HG03469 (cell line): ENCODE measurements around the gene BEAN1.

ENCODE experiments used
- ATAC-seq: cut with Tn5 transposase; IDR thresholded peaks from one replicate; pipeline ENCODE4 v1.9.1; 2021; ENCODE audit warnings: mild to moderate bottlenecking, moderate library complexity, moderate number of reproducible peaks; ENCODE audit not compliant: unreplicated experiment

BEAN1 gene

DNA sequence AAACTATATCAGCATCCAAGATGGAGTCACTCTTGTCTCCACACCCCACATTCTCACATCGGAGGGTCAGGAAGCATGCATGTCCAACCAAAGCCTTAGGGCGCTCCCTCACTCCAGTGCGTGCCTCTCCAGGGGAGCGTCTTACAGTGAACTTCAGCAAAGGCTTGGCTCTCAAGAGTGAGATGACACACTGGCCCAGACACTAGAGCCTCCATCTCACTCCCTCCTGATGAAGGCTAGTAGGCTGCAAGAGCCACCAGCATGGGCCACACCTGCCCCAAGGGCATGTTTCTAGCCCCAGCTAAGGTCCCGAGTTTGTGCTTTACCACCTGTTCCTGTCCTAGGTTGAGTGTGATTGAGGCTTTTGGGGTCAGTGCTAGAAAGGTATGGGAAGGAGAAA lies 40.5 kb downstream of the BEAN1 start:
- no peak for ATAC-seq

DNA sequence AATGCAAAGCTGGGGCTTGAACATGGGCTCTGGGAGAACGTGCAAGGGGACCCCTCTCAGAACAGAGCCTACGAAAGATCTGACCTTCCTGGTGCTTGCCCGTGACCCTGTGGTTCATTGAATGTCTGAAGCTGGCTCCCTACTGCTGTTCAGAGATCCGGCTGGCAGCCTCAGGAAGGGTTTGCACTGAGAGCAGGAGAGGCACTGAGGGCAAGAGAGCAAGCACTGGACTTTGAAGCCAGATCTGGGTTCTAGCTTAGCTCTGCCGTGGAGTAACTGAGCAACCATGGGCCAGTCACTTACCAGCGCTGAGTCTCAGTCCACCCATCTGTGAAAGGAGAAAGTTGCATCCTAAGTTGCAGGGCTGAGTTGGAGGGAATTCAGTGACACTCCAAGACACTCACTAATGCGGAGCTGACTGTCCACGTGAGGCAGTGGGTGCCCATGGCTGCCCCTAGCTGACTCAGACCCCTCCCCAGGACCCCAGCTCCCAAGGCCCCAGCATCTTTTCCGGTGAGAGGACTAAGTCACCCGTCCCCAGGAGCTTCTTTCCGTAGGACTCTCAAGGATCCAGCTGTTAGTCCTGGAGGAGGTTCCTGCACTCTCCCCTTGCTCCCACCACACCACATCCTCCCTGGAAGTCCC lies 41.3 kb downstream of the BEAN1 start:
- no peak for ATAC-seq

DNA sequence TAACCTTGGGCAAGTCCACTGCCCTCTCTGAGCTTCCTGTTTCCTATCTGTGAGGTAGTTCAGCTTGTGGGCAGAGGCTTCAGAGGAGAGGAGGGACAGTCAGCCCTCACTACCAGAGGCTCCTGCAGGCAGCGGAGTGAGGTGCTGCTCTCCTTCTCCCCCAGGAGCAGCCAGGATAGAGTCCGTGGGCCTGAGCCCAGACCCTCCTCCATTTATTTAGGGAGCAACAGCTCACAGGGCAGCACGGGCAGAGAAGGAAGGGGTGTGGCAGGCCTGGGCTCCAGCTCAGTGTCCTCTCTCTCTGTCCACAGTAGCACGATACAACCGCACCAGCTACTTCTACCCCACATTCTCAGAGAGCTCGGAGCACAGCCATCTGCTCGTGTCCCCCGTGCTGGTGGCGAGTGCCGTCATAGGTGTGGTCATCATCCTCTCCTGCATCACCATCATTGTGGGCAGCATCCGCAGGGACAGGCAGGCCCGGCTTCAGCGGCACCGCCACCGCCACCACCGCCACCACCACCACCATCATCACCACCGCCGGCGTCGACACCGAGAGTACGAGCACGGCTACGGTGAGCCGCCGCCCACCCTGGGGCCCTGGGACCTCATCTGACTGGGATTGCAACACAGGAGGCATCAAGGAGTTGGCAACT lies 42.3 kb downstream of the BEAN1 start:
- no peak for ATAC-seq

DNA sequence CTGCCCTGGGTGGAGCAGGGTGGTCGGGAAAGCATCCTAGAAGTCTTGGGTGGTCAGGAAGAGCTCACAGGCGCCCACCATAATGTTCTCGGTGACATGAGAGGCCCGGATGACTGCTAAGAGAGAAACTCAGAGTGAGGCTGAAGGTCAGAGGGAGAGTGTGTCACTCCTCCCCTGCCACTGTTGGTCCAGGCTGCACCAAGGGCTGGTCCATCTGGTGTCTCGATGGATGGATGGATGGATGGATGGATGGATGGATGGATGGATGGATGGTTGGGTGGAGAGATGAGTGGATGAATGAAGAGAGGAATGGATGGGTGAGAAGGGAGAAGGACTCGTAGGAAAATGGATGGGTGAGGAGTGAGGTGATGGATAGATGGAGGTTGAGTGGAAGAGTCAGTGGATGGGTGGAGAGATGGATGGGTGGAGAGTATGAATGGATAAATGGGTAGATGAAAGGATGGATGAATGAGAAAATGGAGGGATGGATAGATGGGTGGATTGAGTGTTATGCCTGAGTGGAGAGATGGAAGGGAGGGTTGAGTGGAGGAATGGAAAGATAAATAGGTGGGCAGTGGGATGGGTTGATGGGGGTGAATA lies 43.0 kb downstream of the BEAN1 start:
- ATAC-seq = no peak

DNA sequence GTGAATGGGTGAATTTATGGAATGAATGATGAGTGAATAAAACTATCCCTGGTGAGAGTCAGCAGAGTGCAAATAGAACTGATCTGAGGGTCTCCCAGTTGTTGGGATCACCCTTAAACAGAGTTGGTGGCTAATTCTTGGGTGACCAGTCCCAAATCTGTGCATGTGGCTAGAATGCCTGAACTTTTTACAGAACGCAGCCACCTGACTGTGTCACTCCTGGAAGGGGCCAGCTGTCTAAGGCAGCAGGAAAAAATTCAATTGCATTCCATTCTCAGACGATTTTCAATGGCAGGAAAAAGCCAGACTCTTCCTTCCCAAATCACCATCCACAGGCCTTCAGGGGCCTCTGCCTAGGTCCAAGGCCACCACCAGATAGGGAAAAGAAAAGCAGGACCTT lies 43.5 kb downstream of the BEAN1 start:
- ATAC-seq = no peak

DNA sequence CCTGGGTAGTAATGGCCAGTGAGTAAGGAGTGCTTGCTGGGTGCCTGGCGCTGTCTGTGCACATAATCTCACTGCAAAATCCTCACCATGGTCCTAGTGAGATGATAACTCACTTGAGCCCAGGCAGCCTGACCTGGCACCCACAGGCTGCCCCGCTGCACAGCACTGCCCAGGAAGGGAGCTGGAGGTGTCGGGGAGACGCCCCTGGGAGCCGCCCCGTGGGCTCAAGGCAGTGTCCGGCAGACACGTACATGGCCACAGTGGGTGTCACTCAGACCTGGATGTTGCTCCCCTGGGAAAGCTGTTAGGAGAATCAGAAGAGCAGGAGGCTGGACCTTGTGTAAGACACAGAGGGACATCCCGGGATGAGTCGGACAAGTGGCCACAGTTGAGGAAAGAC lies 44.2 kb downstream of the BEAN1 start:
- ATAC-seq = no peak

DNA sequence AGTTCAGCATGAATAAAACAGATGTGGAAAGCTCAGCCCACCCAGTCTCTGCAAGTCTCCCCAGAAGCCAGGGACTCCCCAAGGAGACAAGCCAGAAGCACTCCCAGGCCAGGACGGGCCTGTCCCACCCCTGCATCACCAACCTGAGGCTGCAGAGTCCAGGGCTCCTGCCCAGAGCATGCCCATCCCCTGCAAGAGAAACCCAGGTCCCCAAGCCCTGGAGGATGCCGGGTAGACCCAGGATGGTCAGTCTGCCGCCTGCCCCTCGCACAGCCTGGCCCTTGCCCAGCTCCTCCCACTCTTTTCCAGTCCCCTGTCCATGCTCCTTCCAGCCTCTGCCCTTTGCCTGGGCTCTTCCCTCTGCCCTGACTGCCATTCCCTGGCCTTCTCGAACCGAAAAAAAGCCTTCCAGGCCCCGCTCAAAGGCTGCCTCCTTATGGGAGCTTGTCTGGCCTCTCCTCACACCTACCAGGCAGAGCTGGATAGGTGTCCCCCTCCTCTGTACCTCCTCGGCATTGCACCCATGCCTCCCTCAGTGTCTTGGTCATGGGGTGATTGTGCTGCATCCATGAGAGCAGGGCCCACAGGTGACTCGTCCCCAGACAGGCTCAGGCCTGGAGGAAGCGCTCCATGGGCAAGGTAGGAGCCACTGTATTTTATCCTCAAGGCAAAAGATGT lies 44.8 kb downstream of the BEAN1 start:
- no peak for ATAC-seq

DNA sequence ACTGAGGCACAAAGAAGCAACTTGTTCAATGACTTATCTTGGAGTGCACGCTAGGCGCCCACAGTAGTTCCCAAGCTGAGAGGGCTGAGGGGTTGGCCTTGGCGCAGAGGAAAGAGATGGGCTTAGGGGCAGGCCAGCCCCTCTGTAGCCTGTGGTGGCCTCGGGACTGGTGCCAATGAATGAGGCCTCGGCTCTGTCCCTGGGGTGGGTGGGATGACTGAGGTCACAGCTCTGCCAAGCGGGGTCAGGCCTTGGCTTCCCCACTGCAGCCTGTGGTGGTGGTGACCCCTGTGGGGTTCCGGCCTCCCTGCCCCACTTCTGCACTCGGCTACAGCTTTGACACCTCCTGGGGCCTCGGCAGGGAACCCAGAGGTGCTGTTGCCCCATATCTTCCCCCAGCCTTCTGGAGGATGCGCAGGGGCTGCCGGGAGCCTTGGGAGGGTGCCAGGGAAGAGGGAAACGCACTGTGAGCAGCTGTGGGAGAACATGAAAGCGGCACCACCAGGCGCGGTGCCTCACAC lies 46.0 kb downstream of the BEAN1 start:
- no peak for ATAC-seq

DNA sequence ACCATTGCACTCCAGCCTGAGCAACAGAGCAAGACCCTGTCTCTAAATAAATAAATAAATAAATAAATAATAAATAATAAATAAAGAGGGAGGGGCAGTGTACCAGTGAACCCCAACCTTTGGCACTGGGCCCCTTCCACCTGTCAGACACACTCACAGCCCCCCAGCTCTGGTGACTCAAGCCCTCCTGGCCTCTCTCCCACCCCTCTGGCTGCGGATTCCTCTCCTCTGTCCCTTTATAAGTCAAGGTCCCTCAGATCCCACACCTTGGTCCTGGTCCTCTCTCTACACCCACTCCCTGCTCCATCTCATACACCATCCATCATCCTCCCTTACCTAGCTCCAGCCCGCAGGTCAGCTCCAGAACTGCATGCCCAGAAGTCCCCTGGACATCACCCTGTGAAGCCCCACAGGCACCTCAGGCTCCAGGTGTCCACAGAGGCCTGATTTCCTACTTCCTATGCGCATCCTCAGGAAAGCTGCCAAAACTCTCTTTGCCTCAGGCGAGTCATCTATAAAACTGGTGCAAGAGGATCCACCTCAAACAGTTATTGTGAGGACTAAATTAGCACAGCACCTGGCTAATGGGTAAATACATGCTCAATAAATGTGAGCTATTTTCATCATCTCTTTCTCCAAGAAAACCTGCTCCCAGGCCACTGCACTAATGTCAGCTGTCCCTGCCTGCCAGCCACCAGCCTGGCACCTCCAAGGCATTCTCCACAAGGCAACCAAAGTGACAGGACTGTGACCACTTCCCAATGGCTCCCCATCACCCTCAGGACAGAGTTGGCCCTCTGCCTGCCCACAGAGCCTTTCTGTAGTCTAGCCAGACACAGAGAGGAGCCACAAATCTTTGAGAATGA lies 46.8 kb downstream of the BEAN1 start:
- ATAC-seq = no peak

DNA sequence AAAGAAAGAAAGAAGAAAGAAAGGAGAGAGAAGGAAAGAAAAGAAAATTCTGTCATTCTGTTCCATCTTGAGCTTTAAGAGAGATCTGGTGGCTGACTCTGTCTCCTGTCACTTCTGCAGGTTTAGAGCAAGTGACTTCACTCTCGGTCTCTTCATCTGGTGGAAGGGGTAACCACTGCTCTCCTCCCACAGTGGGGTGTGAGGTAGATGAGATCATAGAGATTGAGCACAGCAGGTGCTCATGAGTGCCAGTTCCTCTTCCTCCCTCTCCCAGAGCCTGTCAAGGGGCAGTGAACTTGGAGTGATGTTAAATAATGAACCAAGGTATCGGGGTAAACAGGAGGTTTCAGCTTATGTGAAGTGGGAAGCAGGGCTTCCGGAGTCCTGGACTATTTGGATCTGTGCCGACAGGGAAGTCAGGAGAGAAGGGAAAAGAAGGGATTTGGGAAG lies 47.7 kb downstream of the BEAN1 start:
- ATAC-seq = peak; percentile 81

DNA sequence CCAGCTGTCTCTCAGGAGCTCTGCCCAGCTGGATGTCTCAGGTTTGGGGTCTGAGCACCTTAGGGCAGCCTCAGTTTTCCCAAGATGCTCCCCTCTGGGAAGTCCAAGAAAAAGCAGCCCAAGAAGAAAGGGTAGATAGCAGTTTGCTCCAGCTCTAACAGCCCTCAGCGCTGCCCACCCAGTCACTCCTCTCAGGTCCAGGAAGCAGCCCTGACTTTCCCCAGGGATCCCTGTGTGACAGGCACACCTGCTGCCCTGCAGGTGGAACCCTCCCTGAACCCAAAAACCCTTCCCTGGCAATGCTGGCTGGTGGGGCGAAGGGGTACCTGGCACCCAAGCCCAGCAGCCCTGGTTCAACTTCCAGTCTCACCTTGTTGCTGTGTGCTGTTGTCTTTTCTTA lies 48.1 kb downstream of the BEAN1 start:
- ATAC-seq = no peak

DNA sequence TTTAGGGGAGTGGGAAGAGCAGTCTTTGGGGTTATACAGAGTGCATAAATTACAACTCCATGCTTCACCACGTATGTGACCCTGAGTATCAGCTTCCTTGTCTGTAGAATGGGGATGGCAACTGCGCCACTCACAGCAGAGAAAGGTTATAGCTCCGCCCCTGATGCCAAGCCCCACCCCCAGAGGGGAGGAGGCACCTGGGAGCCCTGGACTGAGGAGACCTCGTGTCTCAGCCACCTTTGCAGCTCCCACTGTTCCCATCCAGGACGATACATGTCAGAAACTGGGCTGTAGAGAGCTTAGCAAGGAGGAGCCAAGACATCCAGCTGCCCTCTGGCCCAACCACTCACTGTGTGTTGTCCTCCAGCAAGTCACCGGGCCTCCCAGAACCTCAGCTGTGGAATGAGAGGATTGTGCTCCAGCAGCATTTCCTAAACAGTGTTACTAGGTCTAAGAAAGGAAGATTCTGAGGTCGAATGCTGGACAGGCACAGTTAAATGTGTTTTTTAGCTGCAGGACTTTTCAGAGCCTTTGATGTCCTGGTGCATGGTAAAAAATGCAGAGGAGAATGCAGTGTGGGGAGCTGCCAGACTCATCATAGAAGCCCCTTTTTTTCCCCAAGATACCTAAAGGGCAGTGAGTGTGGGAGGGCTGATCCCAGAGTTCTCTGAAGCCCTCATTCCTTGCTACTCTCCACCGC lies 49.4 kb downstream of the BEAN1 start:
- no peak for ATAC-seq

DNA sequence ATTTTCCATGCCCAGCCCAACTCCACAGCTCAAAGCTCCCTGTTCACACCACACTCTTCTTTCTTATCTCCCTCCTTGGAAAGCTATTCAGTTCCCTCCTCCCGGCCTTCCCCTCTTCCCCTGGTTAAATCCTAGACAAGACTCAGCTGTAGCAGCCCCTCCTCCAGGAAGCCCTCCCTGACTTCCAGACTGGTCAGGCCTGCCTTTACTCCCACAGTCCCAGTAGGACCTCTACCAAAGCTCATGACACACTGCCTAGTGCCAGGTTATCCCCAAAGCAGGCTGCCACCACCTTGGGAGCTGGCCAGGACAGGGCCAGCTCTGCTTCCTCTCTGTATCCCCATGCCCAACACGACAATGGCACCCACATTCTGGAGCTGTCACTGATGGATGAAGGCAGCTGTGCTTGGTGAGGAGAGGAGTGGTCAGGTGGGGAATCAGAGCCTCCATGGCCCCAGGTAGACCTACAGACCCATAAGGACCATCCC lies 50.0 kb downstream of the BEAN1 start:
- no peak for ATAC-seq

DNA sequence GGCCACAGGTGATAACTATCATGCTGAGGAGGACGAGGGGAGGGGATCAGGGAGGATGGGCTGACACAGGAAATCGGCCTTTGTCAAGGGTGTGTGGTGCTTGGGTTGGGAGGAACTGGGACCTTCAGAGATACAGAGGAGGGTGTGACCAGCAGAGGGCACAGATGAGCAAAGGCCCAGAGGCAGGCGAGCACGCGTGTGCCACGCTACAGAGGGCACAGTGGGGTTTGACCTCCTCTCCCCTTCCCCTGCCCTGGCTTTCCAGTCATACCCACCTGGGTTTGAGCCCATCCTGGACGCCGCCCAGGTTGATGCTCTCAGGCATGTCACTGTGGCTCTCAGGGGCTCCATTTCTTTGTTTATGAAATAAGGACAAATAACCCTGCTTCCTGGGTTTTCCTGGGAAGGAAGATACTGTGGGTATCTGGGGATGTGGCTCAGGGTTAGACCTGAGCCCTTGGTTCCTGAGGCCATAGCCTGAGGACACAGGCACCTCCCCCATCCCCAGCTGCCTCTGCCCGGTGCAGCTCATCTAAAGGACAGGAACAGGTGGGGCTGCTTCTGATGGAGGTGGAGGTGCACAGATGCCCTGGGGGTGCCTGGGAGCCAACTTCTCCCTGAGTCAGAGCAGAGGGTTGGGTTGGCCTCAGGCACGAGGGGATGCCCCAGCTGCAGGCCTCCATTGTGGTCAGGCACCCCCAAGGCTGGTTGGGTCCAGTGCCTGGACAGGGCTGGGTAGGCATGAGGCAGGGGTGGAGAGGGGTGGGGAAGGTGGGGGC lies 51.8 kb downstream of the BEAN1 start:
- ATAC-seq = peak; percentile 50

DNA sequence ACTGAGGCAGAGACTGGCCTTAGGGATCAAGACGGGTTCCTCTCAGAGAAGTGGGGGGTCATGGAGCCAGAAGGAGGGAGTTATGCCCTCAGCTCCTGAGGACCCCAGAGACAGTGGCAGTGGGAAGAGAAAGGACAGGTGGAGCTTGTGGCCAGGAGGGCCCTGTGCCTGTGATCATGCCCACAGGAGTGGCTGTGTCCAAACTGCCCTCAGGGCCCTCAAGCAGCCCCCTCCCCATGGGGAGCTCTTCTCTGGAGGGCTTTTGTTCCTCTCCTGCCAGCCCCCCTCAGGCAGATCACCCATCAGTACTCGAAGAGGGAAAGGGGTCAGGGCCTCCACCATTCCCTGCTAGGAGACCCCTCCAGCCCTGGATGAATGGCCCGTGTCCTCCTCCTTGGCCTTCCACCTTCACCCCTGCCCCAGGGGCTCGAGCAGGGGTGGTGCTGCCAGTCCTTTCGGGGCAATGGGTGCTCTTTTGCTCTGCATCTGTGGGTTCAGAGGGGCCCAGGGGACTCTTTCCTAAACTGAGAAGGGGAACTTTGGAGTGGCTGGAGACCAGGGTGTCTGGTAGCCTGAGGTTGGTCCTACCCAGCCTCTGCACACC lies 52.7 kb downstream of the BEAN1 start:
- ATAC-seq = no peak

DNA sequence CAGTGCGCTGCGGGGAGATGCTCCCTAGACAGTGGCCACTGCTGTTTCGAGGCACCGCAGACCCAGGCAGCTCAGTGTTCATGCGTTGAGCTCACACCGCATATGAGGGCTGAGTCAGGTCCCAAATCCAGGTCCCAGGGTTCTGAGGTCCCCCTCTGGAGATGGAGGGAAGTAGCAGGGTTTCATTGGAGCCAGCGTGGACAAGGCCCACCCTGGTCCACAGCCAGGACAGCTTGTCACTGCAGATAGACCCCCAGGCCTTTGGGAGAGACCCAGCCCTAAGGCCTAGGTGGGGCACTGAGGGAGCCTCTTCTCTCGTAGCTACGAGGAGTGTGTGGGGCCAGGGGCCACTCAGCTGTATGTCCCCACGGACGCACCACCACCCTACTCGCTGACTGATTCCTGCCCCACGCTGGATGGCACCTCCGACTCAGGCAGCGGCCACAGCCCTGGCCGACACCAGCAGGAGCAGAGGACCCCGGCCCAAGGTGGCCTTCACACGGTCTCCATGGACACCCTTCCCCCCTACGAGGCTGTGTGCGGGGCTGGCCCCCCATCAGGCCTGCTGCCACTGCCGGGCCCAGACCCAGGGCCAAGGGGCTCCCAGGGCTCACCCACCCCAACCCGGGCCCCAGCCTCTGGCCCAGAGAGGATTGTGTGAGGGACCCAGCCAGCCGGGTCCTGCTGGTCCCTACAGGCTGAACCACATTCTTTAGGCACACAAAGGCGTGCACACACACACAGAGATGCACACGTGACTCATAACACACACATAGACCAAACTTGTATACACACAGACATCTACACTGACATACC lies 53.4 kb downstream of the BEAN1 start:
- no peak for ATAC-seq

DNA sequence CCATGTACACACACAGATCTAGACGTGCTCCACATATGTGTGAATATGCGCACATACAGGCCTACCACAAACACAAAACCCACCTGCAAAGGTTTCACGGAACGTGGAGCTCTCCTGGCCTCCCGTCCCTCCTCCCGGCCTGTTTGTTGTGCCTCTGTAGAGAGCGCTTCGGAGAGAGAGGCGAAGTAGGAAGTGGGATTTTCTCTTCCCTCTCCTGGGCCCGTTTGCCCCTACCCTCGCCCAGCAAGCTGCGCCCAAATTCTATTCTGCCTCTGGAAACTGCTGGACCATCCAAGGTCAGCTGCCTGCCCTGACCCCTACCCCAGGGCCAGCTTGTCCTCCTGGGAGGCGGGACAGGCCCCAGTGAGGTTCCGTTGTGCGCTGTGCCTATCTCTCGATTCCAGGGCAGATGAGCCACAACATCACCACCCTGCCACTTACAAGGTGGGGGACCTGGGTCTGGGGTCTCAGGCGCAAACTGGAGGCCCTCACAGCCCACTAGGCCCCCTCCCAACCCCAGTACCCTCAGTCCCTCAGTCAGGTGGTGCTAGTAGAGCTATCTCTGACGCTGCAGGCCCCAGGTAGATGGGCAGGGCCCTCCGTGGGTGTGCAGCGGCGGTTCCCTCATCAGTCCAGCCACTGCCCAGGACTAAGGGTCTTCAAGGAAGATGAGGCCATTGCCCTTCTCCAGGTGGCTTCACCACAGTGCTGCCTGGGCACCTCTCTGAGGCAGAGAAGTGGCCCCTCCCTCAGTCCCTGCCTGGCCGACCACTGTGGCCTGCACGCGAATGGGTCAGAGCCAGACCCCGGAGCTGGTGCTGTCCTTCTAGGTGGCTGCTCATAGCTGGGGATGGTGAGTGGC lies 54.2 kb downstream of the BEAN1 start:
- ATAC-seq = no peak
